GM21526 (cell line): ENCODE results near the gene PRDM16.

Source experiments
- ATAC-seq: cut with Tn5 transposase; IDR thresholded peaks from one replicate; pipeline ENCODE4 v1.9.1; 2021; ENCODE audit warnings: moderate library complexity; ENCODE audit not compliant: unreplicated experiment, low FRiP score

PRDM16 gene

DNA sequence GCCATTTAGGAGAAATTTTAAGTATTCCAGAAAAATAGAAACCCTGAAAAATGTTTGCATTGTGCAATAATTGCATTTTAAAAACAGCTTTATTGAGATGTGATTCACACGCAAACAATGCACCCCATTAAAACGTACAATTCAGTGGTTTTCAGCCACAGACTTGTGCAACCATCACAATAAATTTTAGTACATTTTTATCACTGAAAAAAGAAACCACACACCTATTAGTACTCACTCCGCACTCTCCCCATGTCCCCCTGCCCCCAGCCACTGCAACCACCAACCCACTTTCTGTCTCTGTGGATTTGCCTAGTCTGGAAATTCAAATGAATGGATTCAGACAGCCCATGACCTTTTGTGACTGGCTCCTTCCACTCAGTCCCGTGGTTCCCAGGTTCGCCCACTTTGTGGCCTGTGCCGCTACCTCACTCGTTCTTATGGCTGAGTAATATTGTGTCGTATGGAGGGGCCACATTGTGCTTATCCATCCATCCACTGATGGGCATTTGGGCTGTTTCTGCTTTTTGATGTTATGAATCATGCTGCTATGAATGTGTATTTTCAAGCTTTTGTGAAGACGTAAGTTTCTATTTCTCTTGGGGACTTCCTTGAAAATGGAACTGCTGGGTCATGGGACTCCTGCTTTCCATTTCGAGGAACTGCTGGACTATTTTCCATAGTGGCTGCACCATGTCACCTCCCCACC is 237.7 kb downstream of the PRDM16 start:
- ATAC-seq, result no peak

DNA sequence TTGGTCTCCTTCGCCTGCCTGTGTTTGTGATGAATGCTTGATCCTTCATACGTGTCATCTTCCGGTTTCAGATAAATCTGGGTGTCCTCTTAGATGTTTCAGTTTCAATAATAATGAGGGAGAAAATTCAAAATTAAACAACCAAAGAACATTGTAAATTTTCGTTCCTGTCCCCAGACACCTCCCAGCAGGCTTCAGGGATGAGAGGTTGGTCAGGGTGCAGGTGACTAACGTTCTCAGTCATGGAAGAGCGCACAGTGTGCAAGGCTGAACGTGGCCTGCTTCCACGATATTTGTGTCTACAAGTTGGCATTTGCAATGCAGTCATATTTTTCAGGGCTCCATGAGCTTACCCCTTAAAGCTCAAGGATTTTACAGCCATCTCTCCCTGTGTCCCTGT is 238.4 kb downstream of the PRDM16 start:
- no peak for ATAC-seq

GRCh38 chr1:3308053-3308452 is 239.1 kb downstream of the PRDM16 start:
- no peak for ATAC-seq

GRCh38 chr1:3310718-3311400 is 241.9 kb downstream of the PRDM16 start:
- ATAC-seq, result no peak

DNA sequence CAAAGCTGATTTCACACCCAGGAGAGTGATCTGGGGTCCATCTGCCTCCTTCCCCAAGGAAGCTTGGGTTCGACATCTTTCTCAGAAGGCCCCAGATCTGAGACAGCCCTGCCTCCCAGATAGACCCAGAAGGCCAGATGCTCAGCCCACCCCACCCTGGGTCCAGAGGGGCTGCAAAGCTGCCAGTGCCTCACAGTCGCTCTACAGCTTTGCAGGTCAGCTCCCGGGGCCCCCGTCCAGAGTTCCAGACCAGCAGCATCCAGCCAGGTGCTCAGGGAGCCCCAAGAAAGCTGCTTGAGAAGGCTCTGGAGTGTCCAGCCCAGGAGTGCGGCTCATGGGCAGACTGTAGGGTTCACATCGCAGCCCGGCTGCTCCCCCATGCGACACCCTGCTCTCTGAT is 242.7 kb downstream of the PRDM16 start:
- no peak for ATAC-seq

GRCh38 chr1:3312310-3312897 is 243.4 kb downstream of the PRDM16 start:
- no peak for ATAC-seq

GRCh38 chr1:3312898-3313575 is 244.0 kb downstream of the PRDM16 start:
- ATAC-seq, result no peak

DNA sequence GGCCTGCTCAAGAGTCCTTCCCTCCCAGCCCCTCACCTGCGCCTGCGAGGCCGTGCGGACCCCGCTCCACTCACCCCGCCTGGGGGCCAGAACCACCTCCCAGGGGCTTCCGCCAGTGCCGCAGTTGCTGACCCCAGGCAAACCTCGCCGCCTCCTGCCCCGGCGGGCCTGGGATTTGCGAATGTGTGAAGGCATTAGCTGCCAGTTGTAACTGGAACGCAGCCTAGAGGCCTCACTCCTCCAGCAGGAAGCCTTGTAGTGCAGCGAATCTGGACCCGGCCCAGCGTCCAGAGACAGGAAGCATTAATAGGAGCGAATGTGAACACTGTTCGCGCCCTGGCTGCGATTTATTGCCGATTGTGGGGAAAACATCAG is 244.6 kb downstream of the PRDM16 start:
- ATAC-seq, result no peak

GRCh38 chr1:3314491-3315381 is 245.7 kb downstream of the PRDM16 start:
- ATAC-seq, result no peak

DNA sequence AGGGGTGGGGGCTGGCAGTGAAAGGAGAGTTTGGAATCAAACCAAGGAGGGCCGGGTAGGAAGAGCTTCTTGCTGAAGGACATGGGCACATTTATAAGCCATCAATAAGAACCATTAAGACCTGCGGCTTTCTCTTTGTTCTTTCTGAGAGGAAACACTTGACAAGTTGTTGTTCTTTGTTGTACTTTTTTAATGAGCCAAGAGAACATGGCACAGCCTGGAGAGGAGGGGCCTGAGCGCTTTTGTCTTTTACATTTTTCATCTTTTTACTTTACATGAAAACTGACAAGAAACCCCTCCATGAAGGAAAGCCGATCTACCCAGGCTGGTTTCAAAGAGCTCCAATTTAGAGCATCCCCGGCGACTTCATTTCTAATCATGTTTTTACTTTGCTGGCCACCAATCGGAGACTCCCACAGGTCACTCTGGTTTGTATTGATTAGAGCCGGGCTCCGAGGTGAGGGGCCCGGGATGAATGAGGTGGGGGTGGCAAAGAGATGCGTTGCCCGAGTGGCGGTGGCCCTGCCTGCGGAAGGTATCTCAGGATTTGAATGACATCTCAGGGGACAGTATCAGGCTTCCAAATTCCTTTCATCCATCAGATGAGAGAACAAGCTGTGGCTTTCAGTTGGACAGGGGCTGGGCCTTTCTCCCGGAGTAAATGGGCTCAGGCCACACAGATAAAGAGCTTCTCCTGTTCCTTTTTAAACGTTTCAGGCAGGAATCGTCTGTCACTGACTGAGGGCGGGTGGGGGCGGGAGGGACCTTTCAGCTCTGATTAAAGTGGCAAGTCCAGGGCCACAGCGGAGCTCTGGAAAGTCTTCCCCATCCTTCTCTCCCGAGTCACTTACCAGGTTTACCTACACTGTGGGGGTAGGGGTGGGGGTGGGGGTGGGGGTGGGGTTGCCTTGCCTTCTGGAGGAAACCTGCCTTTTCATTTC is 246.7 kb downstream of the PRDM16 start:
- ATAC-seq, result no peak

DNA sequence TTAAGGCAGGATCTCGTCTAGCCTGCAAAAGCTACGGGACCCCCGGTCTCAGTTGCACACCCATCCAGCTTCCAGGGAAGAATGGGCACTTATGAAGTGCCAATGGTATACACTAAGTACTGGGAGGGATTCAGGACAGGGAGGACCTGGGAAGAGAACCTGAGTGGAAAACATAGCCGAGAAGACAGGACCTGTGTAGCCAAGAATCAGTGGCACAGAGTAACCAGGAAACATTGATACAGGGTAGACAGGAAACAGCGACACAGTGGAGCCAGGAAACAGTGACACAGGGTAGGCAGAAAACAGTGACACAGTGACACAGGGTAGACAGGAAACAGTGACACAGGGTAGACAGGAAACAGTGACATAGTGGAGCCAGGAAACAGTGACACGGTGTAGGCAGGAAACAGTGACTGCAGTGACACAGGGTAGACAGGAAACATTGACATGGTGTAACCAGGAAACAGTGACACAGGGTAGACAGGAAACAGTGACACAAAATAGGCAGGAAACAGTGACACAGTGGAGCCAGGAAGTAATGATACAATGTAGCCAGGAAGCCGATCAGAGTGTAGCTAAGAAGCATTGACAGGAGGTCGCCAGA is 247.4 kb downstream of the PRDM16 start:
- ATAC-seq, result no peak

- ATAC-seq, result no peak
Observed at GRCh38 chr1:3317456-3317855, 248.5 kb downstream of the PRDM16 start.

GRCh38 chr1:3318329-3318728 is 249.3 kb downstream of the PRDM16 start:
- ATAC-seq, result no peak

- ATAC-seq, result no peak
Observed at GRCh38 chr1:3319874-3320245, 250.9 kb downstream of the PRDM16 start.

- ATAC-seq, result no peak
Observed at GRCh38 chr1:3320246-3321152, 251.5 kb downstream of the PRDM16 start.

GRCh38 chr1:3321559-3322449 is 252.8 kb downstream of the PRDM16 start:
- ATAC-seq, result no peak

DNA sequence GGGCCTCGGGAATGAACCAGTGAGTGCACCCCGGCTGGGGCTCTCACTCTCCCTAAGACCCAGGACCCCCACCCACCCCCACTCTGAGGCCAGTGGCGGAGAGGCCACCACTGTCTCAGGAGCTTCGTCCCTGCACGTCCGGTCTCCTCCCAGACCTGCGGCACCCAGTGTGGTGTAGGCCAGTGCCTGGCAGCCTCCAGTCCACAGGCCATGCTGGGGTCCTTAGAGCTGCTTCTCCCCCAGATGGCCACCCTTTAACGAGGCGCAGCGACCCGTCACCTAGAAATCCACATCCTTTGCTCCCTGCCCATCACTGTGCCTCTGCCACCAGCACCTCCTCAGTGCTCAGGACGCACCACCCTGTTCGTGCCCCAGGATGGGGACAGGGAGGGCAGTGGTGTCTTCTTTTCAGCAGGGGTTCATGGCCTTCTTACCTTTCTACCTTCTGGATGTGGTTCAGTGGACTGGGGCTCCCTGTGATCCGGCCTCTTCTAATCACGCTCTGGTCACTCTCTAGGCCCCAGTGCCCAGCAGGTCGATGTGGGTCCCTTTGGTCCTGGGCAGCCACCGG is 253.5 kb downstream of the PRDM16 start:
- no peak for ATAC-seq
